Neural crest cell (in vitro differentiated cells): Measurements from ENCODE around the gene HES3. TPM values are rescaled to one million over a fixed set of nuclear protein-coding genes. Genes with fewer than 3 reads are reported as not detected.

Source experiments
- DNase-seq: peaks from one replicate; pipeline ENCODE4 v3.0.0; 2021; ENCODE audit warnings: low read depth, mixed read lengths, low spot score
- H3K27ac Mint-ChIP-seq: one replicate; pipeline ENCODE4 v1.8.0; 2021; ENCODE audit warnings: mild to moderate bottlenecking, mixed read lengths; ENCODE audit not compliant: unreplicated experiment
- H3K27me3 Mint-ChIP-seq: 2 replicates; pipeline ENCODE4 v1.8.0; 2021; ENCODE audit warnings: low read depth, mild to moderate bottlenecking, mixed read lengths
- H3K36me3 Mint-ChIP-seq: 2 replicates; pipeline ENCODE4 v1.8.0; 2021; ENCODE audit warnings: low read depth, mild to moderate bottlenecking, mixed read lengths
- H3K4me1 Mint-ChIP-seq: 2 replicates; pipeline ENCODE4 v1.8.0; 2021; ENCODE audit warnings: mixed read lengths
- H3K4me3 Mint-ChIP-seq: one replicate; pipeline ENCODE4 v1.8.0; 2021; ENCODE audit warnings: mild to moderate bottlenecking, mixed read lengths
- H3K9me3 Mint-ChIP-seq: 2 replicates; pipeline ENCODE4 v1.8.0; 2021; ENCODE audit warnings: mixed read lengths
- total RNA-seq: library from RNA; stranded (reverse); gene quantifications from 2 replicates; pipeline ENCODE4 v1.2.1, GENCODE V29; 2021
- TF ChIP-seq, protein P1 (sequence below): fragments of 200-600 bp; sonication (generic); conservative IDR thresholded peaks from 2 replicates; pipeline ENCODE4 v1.5.0; 2021; ENCODE audit warnings: antibody characterized with exemption, mild to moderate bottlenecking

The HES3 gene
- total RNA-seq, 1 donor from 2014 or later = 23.6 TPM

DNA sequence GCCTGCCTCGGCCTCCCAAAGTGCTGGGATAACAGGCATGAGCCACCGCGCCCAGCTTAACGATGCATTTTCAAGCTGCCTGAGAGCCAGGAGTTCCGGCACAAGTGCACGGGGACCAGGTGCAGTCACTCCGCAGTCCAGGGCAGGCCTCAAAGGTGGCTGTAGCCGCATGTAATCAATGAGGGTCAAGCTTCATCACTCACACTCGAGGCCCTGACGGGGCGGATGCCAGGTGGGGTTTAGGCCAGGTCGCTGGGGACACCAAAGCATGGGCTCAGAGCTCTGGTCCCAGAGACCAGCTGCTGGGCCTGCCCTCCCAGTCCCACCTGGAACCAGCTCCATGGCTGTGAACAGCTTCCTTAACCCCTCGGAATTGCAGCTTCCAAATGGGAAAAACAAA lies 43.0 kb downstream of the HES3 start:
- no peak overlapping the region for H3K27ac Mint-ChIP-seq
- no peaks in the 10 kb centered on the region for H3K36me3 Mint-ChIP-seq
- H3K4me3 Mint-ChIP-seq = no peak overlapping the region
- TF ChIP-seq, protein P1, sequence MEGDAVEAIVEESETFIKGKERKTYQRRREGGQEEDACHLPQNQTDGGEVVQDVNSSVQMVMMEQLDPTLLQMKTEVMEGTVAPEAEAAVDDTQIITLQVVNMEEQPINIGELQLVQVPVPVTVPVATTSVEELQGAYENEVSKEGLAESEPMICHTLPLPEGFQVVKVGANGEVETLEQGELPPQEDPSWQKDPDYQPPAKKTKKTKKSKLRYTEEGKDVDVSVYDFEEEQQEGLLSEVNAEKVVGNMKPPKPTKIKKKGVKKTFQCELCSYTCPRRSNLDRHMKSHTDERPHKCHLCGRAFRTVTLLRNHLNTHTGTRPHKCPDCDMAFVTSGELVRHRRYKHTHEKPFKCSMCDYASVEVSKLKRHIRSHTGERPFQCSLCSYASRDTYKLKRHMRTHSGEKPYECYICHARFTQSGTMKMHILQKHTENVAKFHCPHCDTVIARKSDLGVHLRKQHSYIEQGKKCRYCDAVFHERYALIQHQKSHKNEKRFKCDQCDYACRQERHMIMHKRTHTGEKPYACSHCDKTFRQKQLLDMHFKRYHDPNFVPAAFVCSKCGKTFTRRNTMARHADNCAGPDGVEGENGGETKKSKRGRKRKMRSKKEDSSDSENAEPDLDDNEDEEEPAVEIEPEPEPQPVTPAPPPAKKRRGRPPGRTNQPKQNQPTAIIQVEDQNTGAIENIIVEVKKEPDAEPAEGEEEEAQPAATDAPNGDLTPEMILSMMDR = no peak
- no peaks in the 10 kb centered on the region for H3K27me3 Mint-ChIP-seq
- no peak for DNase-seq
- peaks cover 9% of the 10 kb centered on the region for H3K4me1 Mint-ChIP-seq
- H3K9me3 Mint-ChIP-seq = no peaks in the 10 kb centered on the region

- H3K36me3 Mint-ChIP-seq = no peaks in the 10 kb centered on the region
- H3K27ac Mint-ChIP-seq = peak overlapping the region; percentile 43
- DNase-seq = no peak
- H3K4me1 Mint-ChIP-seq = peaks cover 13% of the 10 kb centered on the region
- H3K9me3 Mint-ChIP-seq = no peaks in the 10 kb centered on the region
- H3K27me3 Mint-ChIP-seq = no peaks in the 10 kb centered on the region
- no peak overlapping the region for H3K4me3 Mint-ChIP-seq
- TF ChIP-seq, protein P1 = no peak
Observed at GRCh38 chr1:6287431-6287886, 43.5 kb downstream of the HES3 start.

DNA sequence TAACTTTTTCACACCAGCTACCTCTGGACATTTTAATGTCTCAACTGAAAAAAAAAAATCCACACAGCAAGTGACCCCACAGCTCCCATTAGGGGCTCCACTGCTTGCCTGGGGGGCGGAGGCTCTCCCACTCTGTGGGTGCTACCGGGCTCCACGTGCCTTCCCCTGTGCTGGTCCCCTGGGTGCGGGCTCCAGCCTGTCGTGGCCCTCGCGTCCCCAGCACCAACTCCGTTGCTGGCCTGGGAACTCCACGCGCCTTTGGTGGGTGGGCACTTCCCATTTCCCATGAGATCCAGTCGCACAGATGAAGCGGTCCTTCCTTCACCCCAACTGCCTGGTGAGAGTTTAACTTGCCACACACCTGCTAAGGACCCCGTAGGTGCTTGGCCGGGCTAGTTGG lies 44.0 kb downstream of the HES3 start:
- Mint-ChIP-seq H3K27me3 (no peaks in the 10 kb centered on the region), H3K4me3 (no peak overlapping the region), H3K4me1 (peaks cover 13% of the 10 kb centered on the region), H3K27ac (peak overlapping the region; percentile 43), H3K9me3 (no peaks in the 10 kb centered on the region), H3K36me3 (peaks cover under 1% of the 10 kb centered on the region)
- DNase-seq = no peak
- TF ChIP-seq, protein P1 = no peak

- no peak overlapping the region for H3K27ac Mint-ChIP-seq
- H3K36me3 Mint-ChIP-seq = peaks cover 6% of the 10 kb centered on the region
- no peaks in the 10 kb centered on the region for H3K27me3 Mint-ChIP-seq
- TF ChIP-seq, protein P1 = no peak
- no peaks in the 10 kb centered on the region for H3K9me3 Mint-ChIP-seq
- peaks cover 13% of the 10 kb centered on the region for H3K4me1 Mint-ChIP-seq
- no peak overlapping the region for H3K4me3 Mint-ChIP-seq
- DNase-seq = no peak
Observed at GRCh38 chr1:6288665-6289064, 44.7 kb downstream of the HES3 start.

DNA sequence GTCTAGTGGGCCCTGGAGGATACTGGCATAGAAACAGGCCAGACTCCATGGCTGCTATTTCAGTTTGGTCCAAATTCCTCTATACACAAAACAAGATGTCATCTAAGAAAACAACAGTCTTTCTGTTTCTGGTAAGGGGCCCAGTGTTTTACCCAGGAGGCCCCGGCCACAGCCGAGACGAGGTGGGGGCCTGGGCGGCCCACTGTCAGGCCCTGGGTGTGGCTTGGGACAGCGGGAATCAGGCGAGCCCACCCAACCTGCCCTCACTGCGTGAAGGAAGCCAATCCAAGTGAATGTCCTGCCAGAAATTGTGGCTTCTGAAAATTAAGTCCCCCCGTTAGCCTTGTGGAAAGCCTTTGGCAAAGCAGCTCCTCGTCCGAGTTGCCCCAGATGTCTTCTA lies 48.1 kb downstream of the HES3 start:
- Mint-ChIP-seq H3K4me3 (no peak overlapping the region), H3K4me1 (peaks cover 13% of the 10 kb centered on the region), H3K36me3 (peaks cover 11% of the 10 kb centered on the region), H3K9me3 (no peaks in the 10 kb centered on the region), H3K27ac (no peak overlapping the region), H3K27me3 (no peaks in the 10 kb centered on the region)
- no peak for DNase-seq
- TF ChIP-seq, protein P1 = no peak
